Kidney (tissue), 14 donors: ENCODE results near the gene GARIN1A. TPM values are rescaled to one million over a fixed set of nuclear protein-coding genes. Genes with fewer than 3 reads are reported as not detected.

Experiments
- DNase-seq, 5 donors: peaks; one replicate each; pipeline ENCODE4 v3.0.0-alpha.2; 2013 to 2020
- FAIRE-seq: peaks from 2 replicates; lab custom pipeline; 2012; peaks lifted over from hg19 to GRCh38; lab: Jason Lieb, UNC
- H3K27ac ChIP-seq, 2 donors: one replicate each; pipeline ENCODE4 v1.7.0; 2013; ENCODE audit warnings: low read depth in 2 of 2, low read length in 2 of 2, inconsistent platforms in 1 of 2
- H3K27me3 ChIP-seq: one replicate; pipeline ENCODE4 v1.7.1; 2013; ENCODE audit warnings: low read length, inconsistent platforms; ENCODE audit not compliant: control insufficient read depth, insufficient read depth
- H3K36me3 ChIP-seq, 3 donors: one replicate each; pipeline versions ENCODE4 v1.7.0 to v1.7.1; 2013; ENCODE audit warnings: low read length in 3 of 3, control low read depth in 1 of 3, inconsistent platforms in 1 of 3; ENCODE audit not compliant: insufficient read depth in 3 of 3, control insufficient read depth in 2 of 3
- H3K4me1 ChIP-seq, 3 donors: one replicate each; pipeline versions ENCODE4 v1.7.0 to v1.7.1; 2013; ENCODE audit warnings: low read length in 3 of 3, inconsistent platforms in 1 of 3, low read depth in 1 of 3; ENCODE audit not compliant: control insufficient read depth in 2 of 3, insufficient read depth in 2 of 3
- H3K4me3 ChIP-seq, 3 donors: one replicate each; pipeline versions ENCODE4 v1.7.0 to v1.8.1; 2013; ENCODE audit warnings: low read length in 3 of 3, control low read depth in 1 of 3, inconsistent platforms in 1 of 3
- H3K9ac ChIP-seq, 3 donors: one replicate each; pipeline versions ENCODE4 v1.7.0 to v1.7.1; 2013; ENCODE audit warnings: low read length in 3 of 3, control low read depth in 1 of 3, inconsistent platforms in 1 of 3
- H3K9me3 ChIP-seq, 3 donors: one replicate each; pipeline versions ENCODE4 v1.7.0 to v1.7.1; 2013; ENCODE audit warnings: low read length in 3 of 3, control low read depth in 1 of 3, inconsistent platforms in 1 of 3; ENCODE audit not compliant: control insufficient read depth in 2 of 3, insufficient read depth in 1 of 3
- intact Hi-C: fragments of 100-400 bp; cut with DNase I; formaldehyde crosslinking; loops from one replicate; pipeline ENCODE4 v1.11.1; 2022
- polyA plus RNA-seq: library from polyadenylated mRNA; stranded (reverse); fragments of 350-450 nt; fragmentation: Illumina TruSeq; extraction: RNeasy Lipid Tissue Mini Kit (QIAGEN cat#74804); gene quantifications from one replicate; pipeline ENCODE4 v1.2.3, GENCODE V29; 2014; ENCODE audit warnings: low read depth, low replicate concordance; ENCODE audit not compliant: insufficient read depth
- total RNA-seq: library from RNA; stranded (reverse); fragmentation: NEBNext Ultra II Directional; extraction: Animal tissue kit (Norgen Biotek cat#: 25700); gene quantifications from one replicate; pipeline ENCODE4 v1.2.1, GENCODE V29; 2021
- TF ChIP-seq, protein P1 (sequence below): IDR thresholded peaks from 3 replicates; pipeline ENCODE4 v1.5.1; 2012; ENCODE audit warnings: mild to moderate bottlenecking, moderate library complexity, borderline replicate concordance; ENCODE audit not compliant: insufficient read depth; ENCODE audit errors: extremely low read depth
- donor health status: control.
- donor health status: control.
- donor health status: control.
- donor health status: control.
- donor health status: control.
- donor health status: DM: yes; HTN: yes; CAD: no.
- donor health status: Normal renal cell carcinoma (clear cell type).

GARIN1A gene
- total and polyA plus RNA-seq, 2 donors from 2014 or later = 1.3 to 2.5 TPM

GRCh38 chr7:128701062-128701785, 29.1 kb downstream of the GARIN1A start:
- H3K9me3 ChIP-seq = no peaks in the 10 kb centered on the region
- TF ChIP-seq, protein P1, sequence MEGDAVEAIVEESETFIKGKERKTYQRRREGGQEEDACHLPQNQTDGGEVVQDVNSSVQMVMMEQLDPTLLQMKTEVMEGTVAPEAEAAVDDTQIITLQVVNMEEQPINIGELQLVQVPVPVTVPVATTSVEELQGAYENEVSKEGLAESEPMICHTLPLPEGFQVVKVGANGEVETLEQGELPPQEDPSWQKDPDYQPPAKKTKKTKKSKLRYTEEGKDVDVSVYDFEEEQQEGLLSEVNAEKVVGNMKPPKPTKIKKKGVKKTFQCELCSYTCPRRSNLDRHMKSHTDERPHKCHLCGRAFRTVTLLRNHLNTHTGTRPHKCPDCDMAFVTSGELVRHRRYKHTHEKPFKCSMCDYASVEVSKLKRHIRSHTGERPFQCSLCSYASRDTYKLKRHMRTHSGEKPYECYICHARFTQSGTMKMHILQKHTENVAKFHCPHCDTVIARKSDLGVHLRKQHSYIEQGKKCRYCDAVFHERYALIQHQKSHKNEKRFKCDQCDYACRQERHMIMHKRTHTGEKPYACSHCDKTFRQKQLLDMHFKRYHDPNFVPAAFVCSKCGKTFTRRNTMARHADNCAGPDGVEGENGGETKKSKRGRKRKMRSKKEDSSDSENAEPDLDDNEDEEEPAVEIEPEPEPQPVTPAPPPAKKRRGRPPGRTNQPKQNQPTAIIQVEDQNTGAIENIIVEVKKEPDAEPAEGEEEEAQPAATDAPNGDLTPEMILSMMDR = no peak
- H3K36me3 ChIP-seq = no peaks in the 10 kb centered on the region
- H3K27me3 ChIP-seq = peaks cover 8% of the 10 kb centered on the region
- FAIRE-seq (no peak), DNase-seq (no peak)
- no peak overlapping the region for H3K27ac ChIP-seq
- H3K4me3 ChIP-seq = no peak overlapping the region
- H3K4me1 ChIP-seq = no peaks in the 10 kb centered on the region
- intact Hi-C loops = no loop called here
- no peak overlapping the region for H3K9ac ChIP-seq

DNA sequence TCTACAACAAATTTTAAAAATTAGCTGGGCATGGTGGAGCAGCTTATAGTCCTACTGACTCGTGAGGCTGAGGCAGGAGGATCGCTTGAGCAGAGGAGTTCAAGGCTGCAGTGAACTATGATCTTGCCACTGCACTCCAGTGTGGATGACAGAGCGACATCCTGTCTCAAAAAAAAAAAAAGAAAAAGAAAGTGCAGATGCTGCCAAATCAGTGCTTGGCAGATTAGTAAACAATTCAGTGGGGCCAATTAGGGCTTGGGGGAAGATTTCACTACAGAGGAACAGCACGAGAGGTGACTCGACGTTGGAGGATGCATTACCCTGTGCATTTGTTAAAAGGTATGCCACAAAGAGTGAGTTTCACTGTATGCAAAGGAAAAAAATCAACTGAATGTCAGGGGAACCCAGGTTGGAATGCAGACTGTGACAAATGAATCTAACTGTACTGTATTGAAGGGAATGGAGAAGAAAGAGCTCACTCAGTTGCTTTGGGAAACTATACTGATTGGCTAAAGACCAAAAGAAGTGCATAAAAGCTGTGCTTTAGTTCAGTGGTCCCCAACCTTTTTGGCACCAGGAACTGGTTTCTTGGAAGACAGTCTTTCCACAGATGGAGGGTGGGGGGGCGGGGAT, 31.6 kb downstream of the GARIN1A start:
- Histone ChIP-seq H3K4me3 (no peak overlapping the region), H3K27ac (no peak overlapping the region), H3K4me1 (no peaks in the 10 kb centered on the region), H3K36me3 (no peaks in the 10 kb centered on the region), H3K27me3 (peaks cover 2% of the 10 kb centered on the region), H3K9ac (no peak overlapping the region), H3K9me3 (no peaks in the 10 kb centered on the region)
- DNase-seq (no peak), FAIRE-seq (no peak)
- TF ChIP-seq, protein P1 = no peak
- intact Hi-C loops = no loop called here

- Histone ChIP-seq H3K9me3 (no peaks in the 10 kb centered on the region), H3K9ac (no peak overlapping the region), H3K4me3 (no peak overlapping the region), H3K27ac (no peak overlapping the region), H3K27me3 (peaks cover 2% of the 10 kb centered on the region), H3K4me1 (no peaks in the 10 kb centered on the region), H3K36me3 (no peaks in the 10 kb centered on the region)
- FAIRE-seq (no peak), DNase-seq (no peak)
- intact Hi-C loops = no loop called here
- TF ChIP-seq, protein P1 = no peak
Observed at GRCh38 chr7:128705891-128706333, 33.8 kb downstream of the GARIN1A start.
